Measurements from ENCODE around the gene TMIE. TPM values are rescaled to one million over a fixed set of nuclear protein-coding genes. Genes with fewer than 3 reads are reported as not detected.

TMIE gene
- total and polyA plus RNA-seq, 2 of the 13 experiments (the other 11 are each of a cell fraction or from before 2014, with no cell fraction given): not detected

GRCh38 chr3:46746711-46747110 lies 45.5 kb downstream of the TMIE start:
- H3K79me2 ChIP-seq (ENCODE audit: insufficient read depth, low read length): no peaks in the 10 kb centered on the region
- H2AFZ ChIP-seq (ENCODE audit: low read length): no peak overlapping the region
- no peak overlapping the region for H3K4me2 ChIP-seq (ENCODE audit: low read depth, low read length)
- in situ Hi-C loops (cut with HindIII; ENCODE audit: extremely low pct_ligation_motif_present, low pct_unique_long_range_greater_than_20kb): no loop called here
- intact Hi-C loops (cut with micrococcal nuclease; ENCODE audit: unreplicated experiment): no loop called here
- BruUV-seq (replicated peaks): no TSS peak
- TF ChIP-seq ZNF138 (CRISPR knock-in tag; IDR thresholded peaks at IDR 0.05; ENCODE audit: low read depth) (no peak), ZIK1 (CRISPR knock-in tag; IDR thresholded peaks at IDR 0.05; ENCODE audit: borderline replicate concordance, low read depth) (no peak), RFXANK (CRISPR knock-in tag; IDR thresholded peaks at IDR 0.05) (no peak), HINFP (CRISPR knock-in tag; IDR thresholded peaks at IDR 0.05; ENCODE audit: low read depth) (no peak)
- FAIRE-seq (no peak), DNase-seq (ENCODE audit: low spot score) (no peak), ATAC-seq (no peak)
- POLR2A ChIA-PET: no interaction called here
- no peak overlapping the region for H3K9ac ChIP-seq (ENCODE audit: insufficient read depth, low read depth, low read length)
- H3K36me3 ChIP-seq (replicated peaks in 1 of 2; ENCODE audit: control insufficient read depth in 1 of 2, insufficient read depth in 2 of 2, low read length in 2 of 2): no peaks in the 10 kb centered on the region
- H3K9me3 ChIP-seq (ENCODE audit: low read length): no peaks in the 10 kb centered on the region
- H4K20me1 ChIP-seq (ENCODE audit: insufficient read depth, low read length): no peaks in the 10 kb centered on the region
- peaks cover 2 to 8% of the 10 kb centered on the region in 2 experiments; a peak in 4 of 5 replicates for H3K27me3 ChIP-seq (ENCODE audit: control insufficient read depth in 1 of 2, insufficient read depth in 2 of 2, low read length in 2 of 2)
- no peaks in the 10 kb centered on the region for H3K4me1 ChIP-seq (ENCODE audit: insufficient read depth, low read length)
- no peak overlapping the region for H3K4me3 ChIP-seq (replicated peaks in 1 of 3; ENCODE audit: insufficient read depth in 1 of 3, low read depth in 2 of 3, low read length in 3 of 3)
- CTCF ChIA-PET (ENCODE audit: low intra/inter-chr PET ratio, low total read pairs): no interaction called here
- no peak overlapping the region for H3K27ac ChIP-seq (ENCODE audit: extremely low read length, insufficient read depth, low read length)

GRCh38 chr3:46748170-46748569 lies 47.0 kb downstream of the TMIE start:
- ChIA-PET POLR2A (no interaction called here), CTCF (ENCODE audit: low intra/inter-chr PET ratio, low total read pairs) (no interaction called here)
- H3K79me2 ChIP-seq (ENCODE audit: insufficient read depth, low read length): no peaks in the 10 kb centered on the region
- no peaks in the 10 kb centered on the region for H3K36me3 ChIP-seq (replicated peaks in 1 of 2; ENCODE audit: control insufficient read depth in 1 of 2, insufficient read depth in 2 of 2, low read length in 2 of 2)
- no peak overlapping the region for H2AFZ ChIP-seq (ENCODE audit: low read length)
- WGBS (ENCODE audit: low lambda C conversion rate): 20% methylated on average over 2 of the region's 2 CpGs
- BruUV-seq (replicated peaks): no TSS peak
- H4K20me1 ChIP-seq (ENCODE audit: insufficient read depth, low read length): no peaks in the 10 kb centered on the region
- ATAC-seq: no peak
- H3K9ac ChIP-seq (ENCODE audit: insufficient read depth, low read depth, low read length): no peak overlapping the region
- no peaks in the 10 kb centered on the region for H3K9me3 ChIP-seq (ENCODE audit: low read length)
- no peak overlapping the region for H3K4me3 ChIP-seq (replicated peaks in 1 of 3; ENCODE audit: insufficient read depth in 1 of 3, low read depth in 2 of 3, low read length in 3 of 3)
- in situ Hi-C loops (cut with HindIII; ENCODE audit: extremely low pct_ligation_motif_present, low pct_unique_long_range_greater_than_20kb): no loop called here
- TF ChIP-seq SMARCE1 (IDR thresholded peaks at IDR 0.05; ENCODE audit: borderline replicate concordance) (no peak), ZNF564 (CRISPR knock-in tag; IDR thresholded peaks at IDR 0.05) (no peak), WIZ (CRISPR knock-in tag; IDR thresholded peaks at IDR 0.05) (no peak), SIN3A (IDR thresholded peaks at IDR 0.05; ENCODE audit: borderline replicate concordance, low read depth, low read length) (no peak), ZNF672 (CRISPR knock-in tag; IDR thresholded peaks at IDR 0.05) (no peak), ASH2L (IDR thresholded peaks at IDR 0.05; ENCODE audit: insufficient read length, low read depth, low read length) (no peak), ZNF138 (CRISPR knock-in tag; IDR thresholded peaks at IDR 0.05; ENCODE audit: low read depth) (no peak), SAP130 (CRISPR knock-in tag; IDR thresholded peaks at IDR 0.05; ENCODE audit: low read depth) (no peak), HNRNPH1 (optimal IDR thresholded peaks at IDR 0.05; ENCODE audit: low read depth, low read length) (no peak), DNMT1 (CRISPR knock-in tag; IDR thresholded peaks at IDR 0.05) (no peak), ZNF136 (CRISPR knock-in tag; IDR thresholded peaks at IDR 0.05; ENCODE audit: low read depth) (no peak)
- no peak for FAIRE-seq
- no peak for DNase-seq (ENCODE audit: low spot score)
- H3K27ac ChIP-seq (ENCODE audit: extremely low read length, insufficient read depth, low read length): no peak overlapping the region
- intact Hi-C loops (cut with micrococcal nuclease; ENCODE audit: unreplicated experiment): no loop called here
- no peaks in the 10 kb centered on the region for H3K4me1 ChIP-seq (ENCODE audit: insufficient read depth, low read length)
- no peak overlapping the region for H3K4me2 ChIP-seq (ENCODE audit: low read depth, low read length)
- H3K27me3 ChIP-seq (ENCODE audit: control insufficient read depth in 1 of 2, insufficient read depth in 2 of 2, low read length in 2 of 2): peaks cover 2 to 13% of the 10 kb centered on the region in 2 experiments; a peak in 4 of 5 replicates
